ENCODE results near the gene FRMD3. TPM values are rescaled to one million over a fixed set of nuclear protein-coding genes. Genes with fewer than 3 reads are reported as not detected.

The FRMD3 gene
- total RNA-seq, 2 experiments from 2014 or later = 0.19 to 0.65 TPM

- ChIA-PET POLR2A (no interaction called here), CTCF (interaction anchor here (0.6 kb wide), 1 partner anchor 90 kb away, joined by 3 read pairs; no protein-coding TSS in a partner anchor)
These were observed 329.9 kb downstream of the FRMD3 start for GRCh38 chr9:83208065-83208850.

- POLR2A ChIA-PET = no interaction called here
- CTCF ChIA-PET = no interaction called here
These were observed 334.2 kb downstream of the FRMD3 start for GRCh38 chr9:83204047-83204446.

GRCh38 chr9:83200531-83200930, 337.7 kb downstream of the FRMD3 start:
- ChIA-PET POLR2A (no interaction called here), CTCF (no interaction called here)

GRCh38 chr9:83199832-83200231, 338.4 kb downstream of the FRMD3 start:
- POLR2A ChIA-PET = no interaction called here
- CTCF ChIA-PET = no interaction called here

- ChIA-PET POLR2A (no interaction called here), CTCF (no interaction called here)
These were observed 339.0 kb downstream of the FRMD3 start for GRCh38 chr9:83199240-83199639.

GRCh38 chr9:83198371-83198770, 339.8 kb downstream of the FRMD3 start:
- ChIA-PET POLR2A (no interaction called here), CTCF (interaction anchor here (0.6 kb wide), 1 partner anchor 393 kb away, joined by 3 read pairs; no protein-coding TSS in a partner anchor)

- ChIA-PET POLR2A (no interaction called here), CTCF (no interaction called here)
These were observed 340.6 kb downstream of the FRMD3 start for GRCh38 chr9:83197591-83197990.

- ChIA-PET POLR2A (no interaction called here), CTCF (no interaction called here)
These were observed 341.3 kb downstream of the FRMD3 start for GRCh38 chr9:83196946-83197345.

Other genes with a start within 250 kb of the FRMD3 start
- 1 to 10 TPM; 5.2 to 6.2 TPM for gene IDNK, start 84.7 kb upstream of the FRMD3 start, total RNA-seq
- 100 to 1,000 TPM in 1 of 2 experiments, 10 to 100 TPM in 1; 95.6 to 101 TPM for gene UBQLN1, start 169.6 kb upstream of the FRMD3 start, total RNA-seq